GM19240 (cell line): ENCODE results near the gene PSMG2.
"Not testable (repeated sequence)": the region's sequence is repeated elsewhere in the genome, so short reads cannot be mapped to it uniquely, and the experiment has no call there.

ENCODE experiments used
- DNase-seq: peaks from one replicate; pipeline ENCODE4 v3.0.0; 2011; ENCODE audit warnings: low spot score; ENCODE audit not compliant: insufficient read length

Gene PSMG2

DNA sequence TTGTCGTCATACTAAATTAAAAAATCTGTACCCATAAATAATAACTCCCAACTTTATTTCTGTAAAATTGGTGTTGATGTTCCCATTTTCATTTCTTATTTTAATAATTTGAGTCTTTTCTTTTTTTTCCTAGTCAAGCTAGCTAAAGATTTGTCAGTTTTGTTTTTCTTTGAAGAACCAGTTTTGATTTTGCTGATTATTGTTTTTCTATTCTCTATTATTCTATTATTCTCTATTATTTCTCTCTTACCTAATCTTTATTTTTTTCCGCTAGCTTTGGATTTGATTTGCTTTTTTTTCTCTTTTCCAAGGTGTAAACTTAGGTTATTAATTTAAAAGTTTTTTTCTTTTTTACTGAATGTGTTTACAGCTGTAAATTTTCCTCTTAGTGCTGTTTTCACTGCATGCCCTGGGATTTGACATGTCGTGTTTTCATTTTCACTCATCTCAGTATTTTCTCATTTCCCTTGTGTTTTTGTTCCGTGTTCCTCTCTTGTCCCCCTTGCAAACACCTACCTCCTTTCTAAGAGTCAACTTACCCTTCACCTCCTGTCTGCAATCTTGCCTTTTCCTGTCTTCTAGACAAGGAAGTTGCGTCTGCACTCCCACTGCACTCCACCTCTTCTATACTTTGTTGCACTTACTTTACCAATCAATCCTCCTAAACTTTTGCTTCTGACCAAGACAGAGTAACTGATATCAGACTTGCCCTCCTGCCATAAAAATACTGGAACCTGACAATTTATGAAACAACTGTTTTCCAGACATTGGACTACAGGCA lies 18.8 kb downstream of the PSMG2 start:
- no peak for DNase-seq

DNA sequence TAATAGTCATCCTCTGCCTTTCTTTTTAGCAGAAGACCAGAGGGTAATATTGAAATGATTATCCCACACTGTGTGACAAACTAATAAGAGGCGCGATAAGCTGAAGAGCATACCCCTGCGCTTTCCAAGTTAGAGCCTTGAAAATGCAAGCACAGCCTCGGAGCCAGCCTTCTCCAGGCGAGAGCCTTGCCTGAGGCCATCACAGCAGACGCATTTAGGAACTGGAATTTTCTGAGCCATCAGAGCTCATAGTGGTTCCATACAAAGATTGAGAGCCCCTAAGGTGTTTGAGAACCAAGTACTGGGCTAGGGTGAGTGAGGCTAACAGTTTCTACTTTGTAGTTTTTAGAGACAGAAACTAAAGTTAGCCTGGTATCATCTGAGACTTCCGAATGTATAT lies 19.9 kb downstream of the PSMG2 start:
- no peak for DNase-seq

DNA sequence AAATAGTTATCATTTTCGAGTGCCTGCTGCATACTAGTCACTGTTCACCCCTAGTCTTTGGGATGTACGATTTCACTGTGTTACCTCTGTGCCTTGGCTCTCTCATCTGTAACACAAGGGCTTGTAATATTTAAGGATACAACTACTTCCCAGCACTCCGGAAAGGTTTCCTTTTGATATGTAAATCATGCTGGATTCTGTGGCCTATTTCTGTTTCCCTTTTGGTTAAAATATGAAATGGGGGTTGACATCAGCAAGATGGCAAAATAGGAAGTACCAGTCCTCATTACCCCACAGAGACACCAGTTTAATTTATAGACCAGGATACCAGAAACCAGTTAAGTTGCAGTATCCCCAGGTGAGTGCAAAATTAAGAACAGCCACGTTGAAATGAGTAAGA lies 23.5 kb downstream of the PSMG2 start:
- no peak for DNase-seq

DNA sequence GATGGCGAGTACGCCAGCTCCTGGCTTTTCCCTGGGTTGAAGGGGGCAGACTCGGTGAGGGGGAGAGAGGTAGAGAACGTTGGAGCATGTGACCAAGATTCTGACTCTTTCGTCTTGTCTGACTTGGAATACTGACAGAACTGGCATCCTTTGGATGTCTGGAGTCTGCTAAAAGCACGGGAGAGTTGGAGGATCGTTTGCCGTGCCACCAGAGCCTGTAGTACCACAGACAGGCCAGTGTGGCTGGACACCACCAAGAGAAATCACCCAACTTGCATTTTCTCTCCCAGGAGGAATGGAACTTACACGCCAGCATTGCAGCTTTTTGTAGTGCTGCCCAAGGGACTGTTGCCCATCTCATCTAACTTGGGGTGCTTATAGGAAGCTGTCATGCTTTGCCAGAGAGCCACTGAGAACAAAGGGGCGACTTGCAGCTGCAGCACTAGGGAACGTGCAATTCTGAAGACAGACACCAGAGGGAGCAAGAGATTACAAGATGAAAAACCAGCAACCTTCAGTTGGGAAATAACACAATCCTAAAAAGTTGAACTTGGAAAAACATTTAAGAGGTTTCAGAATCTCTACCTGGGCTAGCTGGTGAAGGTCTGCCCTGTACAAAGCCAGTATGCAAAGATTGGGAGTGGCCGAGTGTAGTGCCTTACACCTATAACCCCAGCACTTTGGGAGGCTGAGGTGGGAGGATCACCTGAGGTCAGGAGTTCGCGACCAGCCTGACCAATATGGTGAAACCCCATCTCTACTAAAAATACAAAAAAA lies 24.1 kb downstream of the PSMG2 start:
- peak; percentile 40 for DNase-seq

DNA sequence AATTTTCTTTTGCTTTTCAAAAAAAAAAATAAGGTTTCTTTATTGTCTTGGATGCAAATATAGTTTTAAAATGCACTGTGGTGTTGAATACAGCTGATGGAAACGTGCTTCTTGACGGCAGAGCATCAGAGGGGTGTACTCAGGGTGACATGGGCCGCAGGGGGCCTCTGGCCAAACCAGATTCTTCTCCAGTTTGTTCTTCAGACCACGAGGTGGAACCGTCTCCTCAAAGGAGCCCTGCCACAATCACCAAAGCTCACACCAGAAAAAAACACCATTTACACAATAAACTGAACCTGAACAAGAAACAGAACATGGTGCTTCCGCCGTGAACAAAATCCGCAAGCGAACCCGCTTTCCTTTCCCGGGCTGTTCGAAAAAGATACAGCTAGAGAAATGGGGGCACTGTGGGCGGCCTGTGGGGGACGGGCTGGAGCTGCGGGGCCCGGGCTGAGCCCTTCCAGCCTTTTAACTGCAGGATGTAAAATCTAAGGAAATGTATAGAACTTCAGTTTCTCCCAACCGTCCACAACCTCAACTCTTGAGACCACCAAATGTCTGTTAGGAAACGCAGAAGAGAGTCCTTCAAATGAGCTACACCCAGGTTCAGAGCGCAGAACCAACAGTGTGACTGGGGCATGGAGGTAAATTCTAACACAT lies 34.5 kb downstream of the PSMG2 start:
- no peak for DNase-seq

DNA sequence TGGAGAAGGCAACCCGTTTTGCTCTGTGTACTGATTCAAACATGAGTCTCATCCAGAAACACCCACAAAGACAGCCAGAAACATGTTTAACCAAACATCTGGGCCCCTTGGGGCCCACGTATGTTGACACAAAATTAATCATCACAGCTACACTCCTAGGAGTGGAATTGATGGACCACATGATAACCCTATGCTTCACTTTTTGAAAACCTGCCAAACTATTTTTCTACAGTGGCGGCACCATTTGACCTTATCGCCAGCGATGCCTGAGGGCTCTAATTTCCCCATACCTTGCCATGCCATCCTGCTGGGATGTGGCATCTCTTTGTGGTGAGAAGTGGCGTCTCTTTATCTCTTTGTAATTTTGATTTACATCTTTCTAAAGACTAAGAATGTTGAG lies 38.5 kb downstream of the PSMG2 start:
- DNase-seq, result no peak

DNA sequence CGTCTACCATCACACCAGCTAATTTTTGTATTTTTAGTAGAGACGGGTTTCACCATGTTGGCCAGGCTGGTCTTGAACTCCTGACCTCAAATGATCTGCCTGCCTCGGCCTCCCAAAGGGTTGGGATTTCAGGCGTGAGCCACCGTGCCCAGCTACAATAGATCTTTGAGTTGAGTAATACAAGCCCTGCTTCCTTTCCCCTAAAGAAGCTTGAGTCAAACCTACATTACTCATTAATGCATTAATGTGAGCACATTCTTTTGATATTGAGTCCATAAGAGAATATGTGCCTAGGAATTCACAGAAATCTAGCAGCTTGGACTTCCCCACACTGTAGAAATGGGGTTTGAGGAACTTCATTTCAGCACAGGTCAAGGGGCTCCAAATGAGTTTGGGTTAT lies 39.6 kb downstream of the PSMG2 start:
- DNase-seq, result no peak

DNA sequence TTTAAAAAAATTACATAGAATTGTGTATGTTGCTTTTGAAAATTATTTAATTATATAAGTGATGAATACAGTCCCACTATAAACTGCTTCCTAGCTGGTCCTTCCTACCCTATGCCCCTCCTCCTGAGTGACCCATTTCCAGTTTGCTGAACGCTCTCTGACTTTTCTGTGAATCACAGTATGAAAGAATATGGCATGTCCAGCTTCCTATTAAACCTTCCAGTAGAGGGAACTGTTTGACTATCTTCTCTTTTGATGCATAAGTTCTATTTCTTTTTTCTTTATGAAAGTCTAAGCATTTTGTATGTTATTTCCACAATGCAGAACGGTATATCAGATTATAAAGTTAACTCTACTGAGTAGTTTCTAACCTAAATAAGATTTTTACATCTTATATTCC lies 41.3 kb downstream of the PSMG2 start:
- DNase-seq, result peak; percentile 21

DNA sequence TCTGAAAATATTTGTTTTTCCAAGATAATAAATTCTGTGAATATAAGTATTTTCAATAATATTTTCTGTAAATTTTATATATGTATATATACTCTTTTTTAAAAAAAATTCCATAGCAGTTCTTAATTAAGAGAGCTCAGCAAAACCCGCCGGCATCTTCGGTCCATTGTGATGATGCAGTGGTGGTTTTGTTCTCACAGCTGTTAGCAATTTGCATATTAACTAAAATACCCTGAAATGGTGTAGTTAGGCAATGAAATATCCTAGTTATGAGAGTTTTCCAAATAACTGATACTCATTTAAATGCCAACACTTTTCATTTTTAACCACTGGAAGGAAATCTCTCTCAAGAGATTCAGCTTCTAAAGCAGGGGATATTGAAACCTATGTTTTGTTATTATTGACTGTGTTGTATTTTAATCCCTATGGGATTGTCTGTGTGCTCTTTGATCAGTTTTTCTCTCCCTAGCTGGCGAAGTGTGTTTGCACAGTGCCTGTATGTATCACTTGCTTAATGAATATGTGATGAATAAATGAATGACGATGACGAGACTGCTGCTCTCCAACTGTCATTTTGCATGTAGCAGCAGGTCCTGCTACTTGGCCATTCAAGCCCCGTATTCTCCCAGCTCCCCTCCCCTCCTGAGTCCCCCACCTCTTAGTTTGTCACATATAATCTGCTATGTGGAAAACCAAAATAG lies 42.4 kb downstream of the PSMG2 start:
- no peak for DNase-seq

DNA sequence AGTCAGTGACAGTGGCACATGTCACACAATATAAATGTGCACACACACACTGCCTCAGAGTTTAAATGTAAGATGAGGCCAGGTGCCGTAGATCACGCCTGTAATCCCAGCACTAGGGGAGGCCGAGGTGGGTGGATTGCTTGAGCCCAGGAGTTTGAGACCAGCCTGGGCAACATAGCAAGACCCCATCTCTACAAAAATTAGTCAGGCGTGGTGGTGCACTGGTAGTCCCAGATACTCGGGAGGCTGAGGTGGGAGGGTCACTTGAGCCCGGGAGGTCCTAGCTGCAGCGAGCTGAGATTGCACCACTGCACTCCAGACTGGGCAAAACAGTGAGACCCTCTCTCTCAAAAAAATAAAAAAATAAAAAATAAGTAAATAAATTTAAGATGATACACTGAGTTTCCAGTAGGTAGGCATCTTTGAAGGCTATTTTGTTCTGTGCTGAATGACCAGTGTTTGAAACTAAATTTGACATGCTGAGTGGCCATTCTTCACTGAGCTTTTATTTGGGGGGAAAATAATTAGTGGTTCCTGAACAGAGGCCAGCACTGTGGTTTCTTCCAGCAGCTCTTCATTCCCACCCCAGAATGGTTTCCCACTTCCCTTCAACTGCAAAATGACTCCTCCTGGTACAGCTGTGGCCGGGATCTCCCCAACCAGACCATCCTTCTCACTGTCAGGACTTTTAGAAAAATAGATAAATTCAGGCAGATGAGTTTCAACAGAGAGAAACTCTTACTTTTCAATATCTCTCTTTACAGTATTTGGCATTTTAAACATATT lies 44.9 kb downstream of the PSMG2 start:
- no peak for DNase-seq

DNA sequence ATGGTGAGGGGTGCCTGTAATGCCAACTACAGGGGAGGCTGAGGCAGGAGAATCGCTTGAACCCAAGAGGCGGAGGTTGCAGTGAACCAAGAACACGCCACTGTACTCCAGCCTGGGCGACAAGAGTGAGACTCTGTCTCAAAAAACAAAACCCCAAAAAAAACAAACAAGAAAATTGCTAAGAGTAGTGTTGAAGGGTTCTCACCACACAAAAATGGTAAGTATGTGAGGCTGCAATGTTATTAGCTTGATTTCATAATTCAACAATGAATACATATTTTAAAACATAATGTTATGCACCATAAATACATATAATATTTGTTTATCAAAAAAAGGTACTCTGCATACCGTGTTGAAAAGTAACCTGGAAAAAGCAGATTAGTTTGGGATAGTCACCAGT lies 45.8 kb downstream of the PSMG2 start:
- DNase-seq, result no peak

DNA sequence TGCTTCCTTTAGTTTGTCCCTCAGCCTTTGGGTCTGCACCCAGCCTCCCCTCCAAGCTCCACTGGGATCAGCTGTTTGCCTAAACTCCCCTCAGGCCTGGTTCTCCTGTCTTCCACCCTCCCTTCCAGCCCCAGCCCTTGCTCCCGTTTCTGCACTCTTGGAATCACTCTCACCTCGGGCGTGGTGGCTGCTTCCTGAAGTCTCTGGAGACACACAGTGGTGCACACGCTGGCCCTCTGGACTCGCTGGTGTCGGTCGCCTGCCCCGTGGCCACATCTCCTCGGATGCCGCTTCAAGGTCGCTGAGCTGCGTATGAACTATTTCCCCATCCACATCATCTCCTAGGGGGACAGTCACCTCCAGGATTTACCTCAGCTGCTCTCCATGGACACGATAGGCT lies 46.3 kb downstream of the PSMG2 start:
- no peak for DNase-seq

DNA sequence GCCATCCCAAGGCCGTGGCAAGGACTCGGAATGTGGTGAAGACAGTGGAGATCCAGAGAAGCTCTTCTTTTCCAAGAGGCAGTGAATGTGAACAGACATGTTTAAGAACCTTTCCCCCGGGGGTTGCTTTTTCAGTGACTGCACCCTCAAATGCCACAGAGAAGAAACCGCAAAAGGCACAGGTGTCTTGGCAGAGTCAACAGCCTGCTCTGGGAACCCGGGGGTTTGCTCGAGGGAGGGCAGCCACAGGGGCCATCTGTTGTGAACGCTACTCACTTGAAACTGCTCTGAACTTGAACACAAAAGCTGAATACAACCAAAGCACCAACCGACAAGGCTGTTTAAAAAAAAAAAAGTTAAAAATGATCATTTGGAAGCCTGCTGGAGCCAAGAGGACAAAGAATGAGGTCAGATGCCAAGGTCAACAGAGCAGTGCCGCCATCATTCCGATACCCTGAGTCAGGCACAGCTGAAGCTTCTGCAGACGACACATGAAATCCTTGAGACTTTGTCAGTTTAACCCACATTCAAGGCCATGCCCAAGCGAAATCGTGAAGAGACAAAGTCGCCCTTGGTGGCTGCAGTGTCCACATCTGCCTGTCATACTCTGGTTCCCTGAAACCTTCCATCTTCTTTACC lies 47.4 kb downstream of the PSMG2 start:
- no peak for DNase-seq

DNA sequence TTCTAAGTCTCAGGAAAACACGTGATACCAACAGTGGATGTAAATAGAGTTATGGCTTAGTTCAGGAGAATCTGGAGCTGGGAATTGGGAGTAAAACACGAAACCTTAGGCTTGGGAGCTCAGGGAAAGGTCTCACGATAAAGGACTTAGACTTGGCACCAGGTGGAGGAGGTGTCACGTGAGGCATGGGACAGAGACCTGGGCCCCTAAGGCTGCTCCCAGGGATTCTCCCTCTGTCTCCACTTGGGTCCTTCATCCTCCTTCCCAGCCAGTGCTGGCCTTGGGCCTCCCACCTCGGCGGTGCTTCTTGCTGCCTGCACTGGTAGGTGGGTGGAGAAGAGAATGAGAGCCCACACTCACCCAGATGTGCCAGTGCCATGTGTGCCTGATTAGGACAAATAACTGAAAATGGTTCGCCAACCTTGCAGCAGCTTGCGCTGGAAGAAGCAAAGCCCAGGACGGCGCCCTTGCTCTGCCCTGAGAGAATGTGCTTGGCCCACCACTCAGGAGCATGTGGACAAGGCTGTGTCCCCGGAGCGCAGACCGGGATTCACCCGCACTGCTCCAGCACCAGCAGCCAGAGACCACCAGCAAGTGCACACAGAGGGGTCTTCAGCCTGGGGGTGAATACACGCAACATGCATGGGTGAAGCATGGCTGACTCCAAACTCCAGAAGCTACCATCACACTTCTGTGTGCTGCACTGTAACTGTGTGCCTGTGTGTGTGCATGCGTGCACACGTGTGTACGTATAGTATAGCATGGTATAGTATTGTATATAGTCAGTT lies 48.1 kb downstream of the PSMG2 start:
- no peak for DNase-seq

DNA sequence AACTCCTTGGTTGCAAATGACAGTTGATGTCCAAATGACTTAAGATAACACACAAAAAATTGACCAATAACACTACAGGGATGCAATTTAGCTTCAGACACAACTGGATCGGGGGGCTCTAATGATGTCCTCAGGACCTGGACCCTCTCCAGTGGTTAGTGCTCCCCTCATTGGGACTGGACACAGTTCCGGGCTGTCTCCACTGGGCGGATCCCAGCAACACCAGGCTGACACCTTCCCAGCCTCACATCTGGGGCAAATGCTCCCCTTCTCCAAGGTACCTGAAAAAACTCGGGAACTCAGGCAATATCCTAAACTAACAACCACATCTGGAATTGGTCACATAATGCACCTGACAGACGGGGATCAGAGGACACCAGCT lies 48.7 kb downstream of the PSMG2 start:
- no peak for DNase-seq

DNA sequence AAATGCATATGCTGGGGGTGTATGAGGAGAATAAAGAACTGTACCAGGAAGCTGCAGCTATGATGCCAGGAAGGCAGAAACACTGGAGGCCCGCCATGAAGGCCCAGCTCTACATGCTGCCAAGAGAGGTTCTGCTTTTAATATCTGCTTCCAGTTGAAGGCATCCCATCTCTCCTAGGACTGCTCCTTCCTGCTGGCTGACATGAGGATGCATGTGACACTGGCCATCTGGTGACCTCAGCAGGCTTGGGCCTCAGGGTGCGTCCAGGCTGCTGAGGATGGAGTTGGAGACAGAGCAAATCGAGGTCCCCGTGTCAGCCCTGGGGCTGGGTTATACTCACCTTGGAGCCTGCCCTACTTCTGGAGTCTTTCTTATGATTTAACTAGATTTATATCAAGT lies 49.0 kb downstream of the PSMG2 start:
- DNase-seq, result no peak

DNA sequence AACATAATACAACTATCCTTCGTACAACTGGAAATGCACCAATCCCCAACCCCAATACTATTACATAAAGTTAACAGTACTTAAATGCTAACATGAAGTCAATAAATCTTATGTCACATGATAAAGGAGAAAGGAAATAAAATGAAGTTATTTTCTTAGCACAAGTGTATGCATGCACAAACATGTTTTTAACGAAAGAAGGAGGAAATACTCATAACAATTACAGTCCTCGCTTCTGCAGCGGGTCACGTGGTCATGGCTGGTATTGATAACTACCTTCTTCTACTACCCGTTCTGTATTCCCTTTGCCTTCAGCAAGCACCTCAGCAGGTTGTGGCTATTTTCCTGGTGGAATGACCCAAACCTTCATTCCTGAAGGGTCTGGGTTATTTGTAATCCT lies 51.7 kb downstream of the PSMG2 start:
- DNase-seq, result no peak

DNA sequence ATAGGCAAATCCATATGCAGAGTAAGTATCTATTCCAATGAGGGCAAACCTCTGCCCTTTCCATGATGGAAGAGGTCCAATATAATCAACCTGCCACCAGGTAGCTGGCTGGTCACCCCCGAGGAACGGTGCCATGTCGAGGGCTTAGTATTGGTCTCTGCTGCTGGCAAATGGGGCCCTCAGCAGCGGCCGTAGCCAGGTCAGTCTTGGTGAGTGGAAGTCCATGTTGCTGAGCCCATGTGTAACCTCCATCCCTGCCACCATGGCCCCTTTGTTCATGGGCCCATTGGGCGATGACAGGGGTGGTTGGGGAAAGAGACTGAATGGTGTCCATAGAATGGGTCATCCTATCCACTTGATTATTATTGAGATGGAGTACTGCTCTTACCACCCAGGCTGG lies 52.8 kb downstream of the PSMG2 start:
- DNase-seq, result not testable (repeated sequence)

DNA sequence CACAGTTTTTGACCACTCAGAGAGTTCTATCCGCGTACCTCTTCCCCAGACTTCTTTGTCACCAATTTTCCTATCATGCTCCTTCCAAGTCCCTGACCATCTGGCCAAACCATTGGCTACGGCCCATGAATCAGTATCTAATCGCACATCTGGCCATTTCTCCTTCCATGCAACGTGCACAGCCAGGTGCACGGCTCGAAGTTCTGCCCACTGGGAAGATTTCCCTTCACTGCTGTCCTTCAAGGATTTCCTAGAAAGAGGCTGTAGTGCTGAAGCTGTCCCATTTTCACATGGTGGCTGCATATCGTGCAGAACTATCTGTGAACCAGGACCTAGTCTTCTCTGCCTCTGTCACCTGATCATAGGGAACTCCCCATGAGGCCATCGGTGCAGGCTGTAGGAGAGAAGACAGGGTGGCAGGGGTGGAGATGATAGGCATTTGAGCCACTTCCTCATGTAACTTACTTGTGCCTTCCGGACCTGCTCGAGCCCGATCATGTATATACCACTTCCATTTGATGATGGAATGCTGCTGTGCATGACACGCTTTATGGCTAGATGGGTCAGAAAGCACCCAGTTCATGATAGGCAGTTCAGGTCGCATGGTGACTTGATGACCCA lies 53.9 kb downstream of the PSMG2 start:
- DNase-seq, result not testable (repeated sequence)
